Choroid plexus epithelial cell (primary cell): ENCODE measurements around the gene TAGLN2.

ENCODE experiments used
- DNase-seq: peaks from one replicate; pipeline ENCODE4 v3.0.0-alpha.2; 2010; ENCODE audit warnings: low read depth
- H3K4me3 ChIP-seq: 2 replicates; pipeline ENCODE4 v1.5.1; 2011; ENCODE audit warnings: low read depth, mild to moderate bottlenecking, control low read depth, low read length, moderate library complexity
- TF ChIP-seq, protein P1 (sequence below): conservative IDR thresholded peaks from 2 replicates; pipeline ENCODE4 v1.5.1; 2011; ENCODE audit warnings: low read depth, mild to moderate bottlenecking, control low read depth, inconsistent platforms, low read length, moderate library complexity

Gene TAGLN2

DNA sequence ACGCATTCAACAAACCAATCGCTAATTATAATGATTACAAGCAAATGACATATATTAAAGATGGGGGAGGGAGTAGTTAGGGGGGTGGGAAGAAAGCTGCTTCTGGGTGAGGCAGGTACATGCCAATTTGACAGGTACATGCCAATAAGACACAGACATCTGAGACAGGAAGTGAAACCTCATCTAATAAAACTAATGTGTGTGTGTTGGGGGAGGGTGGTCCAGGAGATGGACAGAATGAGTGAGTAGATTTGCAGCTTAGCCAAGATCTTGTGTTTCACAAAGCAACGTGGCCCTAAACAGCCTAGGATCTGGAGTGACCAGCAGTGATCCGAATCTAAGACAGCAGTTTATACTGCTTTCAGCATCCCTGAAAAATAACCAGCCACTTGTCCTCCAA is 36.1 kb downstream of the TAGLN2 start:
- no peak overlapping the region for H3K4me3 ChIP-seq
- DNase-seq = no peak
- TF ChIP-seq, protein P1, sequence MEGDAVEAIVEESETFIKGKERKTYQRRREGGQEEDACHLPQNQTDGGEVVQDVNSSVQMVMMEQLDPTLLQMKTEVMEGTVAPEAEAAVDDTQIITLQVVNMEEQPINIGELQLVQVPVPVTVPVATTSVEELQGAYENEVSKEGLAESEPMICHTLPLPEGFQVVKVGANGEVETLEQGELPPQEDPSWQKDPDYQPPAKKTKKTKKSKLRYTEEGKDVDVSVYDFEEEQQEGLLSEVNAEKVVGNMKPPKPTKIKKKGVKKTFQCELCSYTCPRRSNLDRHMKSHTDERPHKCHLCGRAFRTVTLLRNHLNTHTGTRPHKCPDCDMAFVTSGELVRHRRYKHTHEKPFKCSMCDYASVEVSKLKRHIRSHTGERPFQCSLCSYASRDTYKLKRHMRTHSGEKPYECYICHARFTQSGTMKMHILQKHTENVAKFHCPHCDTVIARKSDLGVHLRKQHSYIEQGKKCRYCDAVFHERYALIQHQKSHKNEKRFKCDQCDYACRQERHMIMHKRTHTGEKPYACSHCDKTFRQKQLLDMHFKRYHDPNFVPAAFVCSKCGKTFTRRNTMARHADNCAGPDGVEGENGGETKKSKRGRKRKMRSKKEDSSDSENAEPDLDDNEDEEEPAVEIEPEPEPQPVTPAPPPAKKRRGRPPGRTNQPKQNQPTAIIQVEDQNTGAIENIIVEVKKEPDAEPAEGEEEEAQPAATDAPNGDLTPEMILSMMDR = no peak

DNA sequence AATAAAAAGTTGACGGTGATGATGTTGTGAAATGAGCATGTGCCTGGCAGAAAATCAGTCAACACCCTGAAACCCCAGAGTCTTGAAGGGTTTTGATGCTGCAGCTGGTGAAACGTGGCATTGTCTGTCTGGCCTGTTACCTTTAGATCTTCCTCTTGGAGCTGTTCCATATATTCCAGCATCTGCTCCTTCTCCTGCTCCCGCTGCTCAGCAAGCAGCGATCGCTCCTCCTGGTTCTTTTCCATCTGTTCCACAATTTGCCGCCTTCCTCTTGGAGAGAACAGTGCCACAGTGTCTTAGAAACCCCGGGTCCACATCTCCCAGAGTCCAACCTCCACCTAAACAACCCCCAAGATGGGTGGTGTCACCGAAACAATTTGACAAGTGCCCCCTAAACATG is 41.0 kb downstream of the TAGLN2 start:
- no peak for DNase-seq
- H3K4me3 ChIP-seq = no peak overlapping the region
- TF ChIP-seq, protein P1 = no peak

DNA sequence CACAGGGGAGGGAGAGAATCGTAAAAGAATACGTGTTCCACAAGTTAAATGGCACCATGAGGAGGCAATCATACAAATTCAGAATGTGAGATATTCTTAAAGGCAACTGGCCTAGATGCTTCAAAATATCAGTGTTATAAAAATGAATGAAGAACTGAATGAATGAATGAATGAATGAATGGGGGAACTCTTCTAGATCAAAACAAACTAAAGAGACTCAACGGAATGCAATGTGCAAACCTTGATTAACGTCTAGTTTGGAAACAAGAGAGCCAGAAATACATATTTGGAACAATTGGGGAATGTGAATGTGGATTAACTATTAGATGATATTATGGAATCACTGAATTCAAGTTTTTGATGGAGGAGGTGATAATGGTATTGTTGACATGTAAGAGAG is 42.2 kb downstream of the TAGLN2 start:
- H3K4me3 ChIP-seq = no peak overlapping the region
- no peak for DNase-seq
- TF ChIP-seq, protein P1 = no peak

DNA sequence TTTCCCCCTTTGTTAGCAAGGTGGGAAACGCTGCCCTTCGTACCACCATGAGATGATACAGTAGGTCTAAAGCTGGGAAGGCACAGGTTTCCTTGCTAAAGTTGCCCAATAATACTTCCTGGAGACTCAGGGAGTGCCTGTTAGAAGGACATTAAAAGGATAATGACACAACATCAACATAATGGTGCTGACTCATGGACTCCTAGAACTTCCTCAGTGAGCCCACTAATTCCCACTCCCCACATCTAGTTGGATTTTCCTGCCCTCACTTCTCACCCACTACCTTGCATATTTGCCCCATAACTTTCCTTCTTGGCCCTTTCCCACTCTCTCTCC is 42.8 kb downstream of the TAGLN2 start:
- peak; percentile 22 for DNase-seq
- H3K4me3 ChIP-seq = no peak overlapping the region
- TF ChIP-seq, protein P1 = no peak

DNA sequence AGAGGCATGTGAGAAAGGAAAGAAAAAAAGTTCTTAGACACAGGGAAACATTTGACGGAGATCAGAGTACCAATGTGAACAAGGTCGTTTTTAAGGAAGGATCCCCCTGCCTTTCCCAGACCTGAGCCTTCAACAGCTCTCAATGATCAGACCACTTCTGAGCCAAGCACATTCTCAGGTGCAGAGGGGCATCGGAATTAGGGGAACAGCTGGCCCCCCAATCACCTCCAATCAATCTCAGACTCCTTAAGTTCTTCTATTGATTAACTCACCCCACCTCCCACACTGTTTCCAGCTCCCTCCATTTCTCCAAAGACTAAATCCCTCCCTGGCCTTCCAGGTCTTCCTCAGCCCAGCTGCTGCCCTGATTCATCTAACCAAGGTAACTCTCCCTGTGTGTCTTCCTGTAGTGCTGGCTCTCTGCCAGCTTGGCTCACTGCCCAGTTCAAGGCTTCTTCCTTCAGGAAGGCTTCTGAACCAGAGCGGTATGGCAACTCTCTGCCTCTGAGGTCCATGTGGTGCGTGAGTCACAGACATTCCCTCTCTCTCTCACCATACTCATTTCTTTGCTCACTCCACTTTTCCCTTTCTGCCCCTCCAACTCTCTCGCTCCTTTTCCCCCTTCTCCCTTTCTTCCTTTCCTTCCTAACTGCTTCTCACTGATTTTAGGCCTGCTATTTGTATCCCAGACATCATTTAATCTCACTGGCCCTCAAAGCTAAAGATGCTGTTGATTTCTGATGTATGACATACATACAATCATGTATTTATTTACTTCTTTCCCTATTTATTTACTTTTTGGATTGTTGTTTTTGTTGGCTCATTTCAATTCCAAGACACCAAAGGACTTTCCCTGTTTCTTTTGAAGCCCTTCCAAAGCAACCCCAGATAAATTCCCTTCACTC is 43.4 kb downstream of the TAGLN2 start:
- DNase-seq = peak; percentile 98
- H3K4me3 ChIP-seq = no peak overlapping the region
- TF ChIP-seq, protein P1 = no peak

DNA sequence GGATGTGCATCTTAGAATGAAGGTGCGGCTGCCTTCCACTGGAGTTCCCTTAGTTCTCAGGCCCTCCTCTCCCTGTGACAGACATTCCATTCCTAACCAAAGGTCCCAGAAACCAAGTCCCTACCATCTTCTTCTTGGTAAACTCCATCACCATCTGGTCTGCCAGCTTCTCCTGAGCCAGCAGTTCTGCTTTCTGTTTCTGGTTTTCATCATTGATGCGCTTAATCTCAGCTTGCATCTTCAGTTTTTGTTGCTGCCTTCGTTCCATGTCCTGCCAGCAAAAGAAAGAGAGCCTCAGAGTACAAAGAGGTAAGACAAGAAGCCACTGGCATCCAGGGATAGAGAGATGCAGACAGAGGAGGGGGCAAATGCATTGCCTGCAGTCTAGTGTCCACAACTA is 44.9 kb downstream of the TAGLN2 start:
- peak; percentile 24 for DNase-seq
- H3K4me3 ChIP-seq = no peak overlapping the region
- TF ChIP-seq, protein P1 = no peak

DNA sequence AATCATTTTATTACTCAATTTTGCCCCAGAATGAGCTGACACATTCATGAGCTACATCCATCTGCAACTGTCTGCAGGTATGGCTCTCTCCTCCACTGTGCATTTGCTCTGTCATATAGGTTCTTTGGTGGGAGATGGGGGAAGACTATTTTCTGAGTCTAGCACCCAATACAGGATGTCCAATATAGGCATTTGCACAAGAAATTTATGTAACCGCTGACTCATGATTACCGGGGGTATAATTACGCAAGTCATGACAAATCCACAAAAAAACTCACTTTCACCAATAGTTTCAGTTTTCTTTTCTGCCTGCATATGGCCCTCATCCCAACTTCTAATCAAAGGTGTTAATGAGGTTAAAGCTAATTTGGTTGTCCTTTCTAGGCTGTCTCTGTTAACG is 45.3 kb downstream of the TAGLN2 start:
- TF ChIP-seq, protein P1 = no peak
- no peak overlapping the region for H3K4me3 ChIP-seq
- peak; percentile 86 for DNase-seq
